ENCODE data around the gene FALEC.

FALEC gene

DNA sequence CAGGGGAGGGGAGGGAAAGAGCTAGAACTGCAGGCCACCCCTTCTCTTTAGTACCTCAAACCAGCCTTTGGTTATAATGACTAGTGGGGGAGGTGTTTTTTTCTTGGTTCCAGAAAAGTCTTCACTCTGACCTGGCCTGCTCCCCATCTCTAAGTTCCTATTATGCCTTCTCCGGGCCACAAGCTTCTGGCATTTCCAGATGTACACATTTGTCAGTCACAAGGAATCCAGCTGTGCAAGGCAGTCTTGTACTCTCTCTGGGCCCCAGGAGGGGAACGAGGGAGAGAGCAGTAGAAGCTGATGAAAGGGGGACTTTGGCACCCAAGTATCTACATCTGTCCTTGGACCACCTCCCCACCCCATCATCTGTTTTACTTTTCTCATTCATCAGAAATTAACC lies 2.7 kb upstream of the FALEC start:
- DNase-seq, result no peak

DNA sequence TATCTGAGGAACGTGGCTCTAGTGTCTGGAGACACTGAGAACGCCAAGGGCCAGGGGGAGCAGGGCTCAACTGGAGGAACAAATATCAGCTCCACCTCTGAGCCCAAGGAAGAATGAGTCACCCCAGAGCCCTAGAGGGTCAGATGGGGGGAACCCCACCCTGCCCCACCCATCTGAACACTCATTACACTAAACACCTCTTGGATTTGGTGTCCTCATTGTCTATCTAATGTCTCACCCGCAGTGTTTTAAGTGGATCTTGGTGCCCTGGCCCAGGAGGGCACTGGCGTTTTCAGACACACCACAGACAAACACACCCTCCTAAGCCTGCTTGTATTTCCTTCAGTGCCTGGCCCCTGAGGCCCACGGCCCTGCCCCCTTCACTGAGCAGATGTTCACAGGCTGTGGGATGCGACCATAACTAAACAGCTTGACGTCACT lies 2.2 kb upstream of the FALEC start:
- no peak for DNase-seq

DNA sequence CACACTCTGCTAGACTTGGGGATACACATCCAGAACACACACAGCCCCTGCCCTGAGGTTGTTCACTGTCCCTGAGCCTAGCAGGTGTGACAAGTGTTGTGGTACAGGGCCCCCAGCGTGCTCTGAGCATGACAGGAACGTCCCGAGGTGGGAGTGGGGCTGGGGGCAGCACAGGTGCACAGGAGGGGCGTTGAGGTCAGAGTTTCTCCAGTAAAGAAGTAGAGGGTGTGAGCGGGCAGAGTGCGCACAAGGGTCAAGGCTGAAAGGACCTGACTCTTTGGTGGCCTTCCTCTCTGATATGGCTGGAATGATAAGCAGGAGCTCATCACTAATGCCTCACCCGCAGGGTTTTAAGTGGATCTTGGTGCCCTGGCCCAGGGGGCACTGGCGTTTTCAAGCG lies 1.3 kb upstream of the FALEC start:
- no peak for DNase-seq

DNA sequence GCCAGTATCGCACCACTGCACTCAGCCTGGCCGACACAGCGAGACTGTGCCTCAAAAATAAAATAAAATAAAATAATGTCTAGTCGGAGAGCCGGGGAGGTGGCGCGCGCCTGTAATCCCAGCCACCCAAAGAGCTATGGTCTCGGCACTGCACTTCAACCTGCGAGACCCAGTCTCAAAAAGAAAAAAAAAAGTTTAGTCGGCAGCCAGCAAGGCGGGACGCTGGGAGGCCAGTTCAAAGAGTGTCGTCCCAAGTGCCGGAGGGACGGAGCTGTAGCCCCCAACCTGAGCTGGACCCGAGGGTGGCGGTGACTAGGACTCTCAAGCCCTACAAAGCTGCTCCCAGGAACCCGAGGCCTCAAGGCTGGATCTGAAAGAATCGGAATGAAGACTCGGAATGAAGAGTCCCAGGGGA lies 632 bp upstream of the FALEC start:
- DNase-seq, result no peak

DNA sequence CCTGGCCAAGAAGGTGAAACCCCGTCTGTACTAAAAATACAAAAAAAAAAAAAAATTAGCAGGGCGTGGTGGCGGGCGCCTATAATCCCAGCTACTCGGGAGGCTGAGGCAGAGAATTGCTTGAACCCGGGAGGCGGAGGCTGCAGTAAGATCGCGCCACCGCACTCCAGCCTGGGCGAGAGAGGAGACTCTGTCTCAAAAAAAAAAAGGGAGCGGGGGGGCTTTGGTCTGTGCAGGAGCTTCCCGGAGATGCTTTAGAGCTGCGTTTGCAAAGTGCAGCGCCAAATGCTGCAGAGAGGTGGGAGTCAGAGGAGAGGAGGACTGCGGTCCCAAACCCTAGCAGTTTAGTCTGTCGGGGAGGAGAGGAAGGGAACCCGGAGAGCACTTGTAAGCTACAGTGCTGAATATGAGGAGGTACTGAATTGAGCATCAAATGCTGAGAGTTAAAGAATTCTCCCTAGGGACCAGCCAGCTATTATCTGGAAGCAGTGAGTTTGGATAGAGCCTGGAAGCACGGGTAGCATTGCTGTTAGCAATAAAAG lies 569 bp downstream of the FALEC start:
- no peak for DNase-seq

DNA sequence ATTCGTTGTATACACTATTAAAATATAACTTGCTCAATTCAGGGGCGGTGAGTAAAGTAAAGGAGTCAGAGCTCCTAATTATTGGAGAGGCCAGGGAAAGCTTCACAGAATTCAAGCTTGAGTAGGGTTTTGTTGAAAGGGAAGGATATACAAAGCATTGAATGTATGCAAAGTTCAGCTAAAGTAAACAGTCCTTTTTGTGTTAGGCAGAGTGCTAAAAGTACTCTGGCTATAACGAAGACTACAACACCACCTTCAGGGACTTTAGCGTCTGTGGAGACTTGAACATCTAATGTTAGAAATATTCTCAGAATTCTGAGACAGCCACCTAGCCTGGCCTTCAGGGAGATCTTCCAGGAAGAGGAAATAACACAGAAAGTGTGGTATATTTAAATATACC lies 1.1 kb downstream of the FALEC start:
- DNase-seq, result peak; percentile 3

DNA sequence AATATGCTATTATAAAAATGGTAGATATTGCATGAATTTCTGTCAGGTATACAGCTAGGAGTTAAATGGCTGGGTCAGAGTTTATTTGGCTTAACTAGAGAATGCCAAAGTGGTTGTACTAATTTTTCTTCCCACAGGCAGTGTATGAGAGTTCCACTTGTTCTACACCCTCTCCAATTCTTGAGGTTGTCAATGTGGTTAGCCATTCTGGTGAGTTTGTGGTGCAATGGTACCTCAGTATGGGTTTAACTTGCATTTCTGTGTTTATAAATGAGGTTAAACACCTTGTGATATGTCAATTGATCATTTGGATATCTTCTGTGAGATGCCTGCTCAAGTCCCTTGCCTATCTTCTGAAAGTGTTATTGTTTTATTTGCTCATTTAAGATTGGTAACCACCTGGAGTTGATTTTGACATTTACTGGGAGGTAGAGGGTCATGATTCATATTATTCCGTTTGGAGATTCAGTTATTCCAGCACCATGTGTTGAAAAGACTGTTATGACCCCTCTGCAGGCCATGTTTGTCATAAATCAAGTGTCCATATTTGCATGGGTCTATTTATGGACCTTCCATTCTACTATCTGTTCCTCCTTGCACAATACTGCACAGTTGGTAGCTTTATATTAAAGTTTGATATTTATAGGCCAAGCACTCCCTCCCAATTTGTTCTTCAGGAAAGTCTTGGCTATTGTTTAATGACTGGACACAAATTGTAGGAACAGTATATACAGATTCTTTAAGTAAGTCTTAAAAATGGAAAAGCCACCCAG lies 5.8 kb downstream of the FALEC start:
- DNase-seq, result no peak

DNA sequence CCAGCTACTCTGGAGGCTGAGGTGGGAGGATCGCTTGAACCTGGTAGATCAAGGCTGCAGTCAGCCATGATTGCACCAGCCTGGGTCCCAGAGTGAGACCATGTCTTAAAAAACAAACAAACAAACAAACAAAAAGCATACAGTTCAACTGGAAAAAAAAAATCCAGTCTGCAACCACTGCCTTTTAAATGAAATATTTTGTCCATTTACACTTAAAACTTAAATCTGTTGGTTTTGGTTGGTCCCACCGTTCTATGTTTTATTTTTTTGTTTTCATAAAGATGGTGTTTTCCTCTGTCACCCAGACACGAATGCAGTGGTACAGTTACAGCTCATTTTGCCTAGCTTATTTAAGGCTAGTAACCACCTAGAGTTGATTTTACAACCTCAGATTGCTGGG lies 9.8 kb downstream of the FALEC start:
- no peak for DNase-seq

DNA sequence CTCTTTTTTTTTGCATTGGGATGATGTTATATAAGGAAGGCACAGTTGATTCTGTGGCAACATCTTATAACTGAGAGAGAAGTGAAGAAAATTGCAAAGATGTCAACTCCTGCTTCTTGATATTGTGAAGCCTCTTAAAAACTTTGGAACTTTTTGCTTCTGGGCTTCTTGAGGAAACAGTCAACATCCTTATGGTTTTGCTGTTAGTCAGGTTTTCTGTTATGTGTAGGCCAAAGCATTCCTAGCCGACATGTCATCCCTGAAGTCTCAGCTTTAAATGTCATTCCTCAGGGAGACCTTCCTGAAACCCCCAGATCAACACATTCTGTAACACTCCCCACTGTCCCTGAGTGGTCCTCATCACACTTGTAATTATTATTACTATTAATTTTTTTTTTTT lies 12.6 kb downstream of the FALEC start:
- no peak for DNase-seq

DNA sequence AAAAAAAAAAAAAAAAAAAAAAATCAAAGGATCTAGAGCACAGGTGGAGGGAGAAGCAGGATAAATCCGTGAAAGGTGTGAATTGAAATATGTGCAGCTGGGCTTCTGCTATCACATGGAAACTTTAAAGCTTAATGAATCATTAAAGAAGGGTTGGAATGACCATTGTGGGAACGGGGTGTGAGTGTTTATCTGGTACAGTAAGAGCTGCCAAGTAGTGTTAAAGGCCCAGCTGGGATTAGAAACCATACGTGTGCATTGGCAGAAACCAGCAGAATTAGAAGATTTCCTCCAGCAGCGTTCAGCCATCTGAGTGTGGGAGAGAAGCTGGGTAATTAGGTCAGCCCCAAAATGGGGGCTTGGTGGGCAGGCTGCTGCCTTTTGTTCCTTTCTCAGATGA lies 13.5 kb downstream of the FALEC start:
- DNase-seq, result no peak

DNA sequence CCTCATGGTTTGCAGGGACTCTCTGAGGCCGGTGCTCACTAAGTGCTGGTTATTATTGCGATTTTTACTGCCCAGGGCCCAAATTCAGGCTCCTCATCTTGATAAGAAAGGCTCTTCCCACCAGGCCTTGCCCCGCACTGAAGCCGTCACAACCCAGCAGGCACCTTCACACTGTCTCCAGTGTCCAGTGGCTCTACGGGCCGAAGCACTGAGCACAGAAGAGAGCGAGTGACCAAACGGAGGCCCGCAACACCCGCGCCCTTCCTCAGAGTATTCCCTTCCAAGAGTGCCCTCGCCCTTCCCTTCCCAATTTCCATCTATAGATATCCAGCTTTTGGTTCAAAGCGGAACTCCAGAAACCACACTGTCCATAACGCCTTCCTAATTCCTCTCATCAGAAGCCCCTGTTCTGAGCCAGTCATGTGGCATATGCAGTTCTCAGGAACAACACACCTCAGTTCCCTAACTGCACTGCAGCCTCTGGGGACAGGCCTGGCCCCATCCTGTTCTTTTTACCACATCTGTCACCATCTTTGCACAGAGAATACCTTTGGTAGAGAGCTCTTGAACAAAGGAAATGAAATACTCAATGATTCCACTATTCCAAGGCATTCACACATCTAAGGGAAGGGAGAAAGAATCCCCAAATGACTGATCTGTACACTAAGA lies 15.1 kb downstream of the FALEC start:
- no peak for DNase-seq

DNA sequence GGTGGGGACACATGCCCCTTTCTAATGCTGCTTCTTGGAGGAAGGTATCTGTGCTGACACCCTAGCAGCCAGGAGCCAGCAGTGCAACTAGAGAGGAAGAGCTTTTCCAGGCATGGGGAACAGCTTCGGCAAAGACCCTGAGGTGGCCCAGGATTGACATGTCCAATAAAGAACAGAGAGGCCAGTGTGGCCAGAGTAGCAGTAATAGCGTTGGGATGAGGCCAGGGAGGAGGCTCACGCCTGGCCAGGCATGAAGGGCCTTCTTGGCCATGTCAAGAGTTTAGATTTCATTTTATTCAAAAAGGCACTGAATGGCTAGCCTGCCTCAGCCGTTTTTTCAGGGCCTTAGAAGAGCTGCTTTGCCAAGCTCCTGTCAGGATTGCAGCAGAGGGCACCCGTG lies 17.3 kb downstream of the FALEC start:
- DNase-seq, result no peak

DNA sequence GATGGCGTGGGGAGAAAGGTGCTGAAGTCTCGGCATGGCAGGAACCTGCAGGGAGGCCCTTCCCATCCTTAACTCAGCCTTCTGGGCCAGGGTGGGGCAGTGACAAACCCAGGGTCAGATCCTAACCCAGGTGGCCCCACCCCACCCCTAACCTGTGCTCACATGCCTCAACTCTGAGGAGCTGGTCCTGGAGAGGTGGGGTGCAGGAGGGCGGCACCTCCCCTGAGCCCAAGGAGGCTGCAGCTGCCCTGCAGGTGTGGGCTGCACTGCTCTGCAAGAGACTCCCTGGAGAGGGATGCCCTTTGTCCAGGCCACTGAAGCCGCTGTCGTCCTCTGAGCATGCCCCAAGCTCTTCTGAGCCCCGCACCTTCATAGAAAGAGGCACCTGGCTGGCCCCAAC lies 18.4 kb downstream of the FALEC start:
- DNase-seq, result no peak

DNA sequence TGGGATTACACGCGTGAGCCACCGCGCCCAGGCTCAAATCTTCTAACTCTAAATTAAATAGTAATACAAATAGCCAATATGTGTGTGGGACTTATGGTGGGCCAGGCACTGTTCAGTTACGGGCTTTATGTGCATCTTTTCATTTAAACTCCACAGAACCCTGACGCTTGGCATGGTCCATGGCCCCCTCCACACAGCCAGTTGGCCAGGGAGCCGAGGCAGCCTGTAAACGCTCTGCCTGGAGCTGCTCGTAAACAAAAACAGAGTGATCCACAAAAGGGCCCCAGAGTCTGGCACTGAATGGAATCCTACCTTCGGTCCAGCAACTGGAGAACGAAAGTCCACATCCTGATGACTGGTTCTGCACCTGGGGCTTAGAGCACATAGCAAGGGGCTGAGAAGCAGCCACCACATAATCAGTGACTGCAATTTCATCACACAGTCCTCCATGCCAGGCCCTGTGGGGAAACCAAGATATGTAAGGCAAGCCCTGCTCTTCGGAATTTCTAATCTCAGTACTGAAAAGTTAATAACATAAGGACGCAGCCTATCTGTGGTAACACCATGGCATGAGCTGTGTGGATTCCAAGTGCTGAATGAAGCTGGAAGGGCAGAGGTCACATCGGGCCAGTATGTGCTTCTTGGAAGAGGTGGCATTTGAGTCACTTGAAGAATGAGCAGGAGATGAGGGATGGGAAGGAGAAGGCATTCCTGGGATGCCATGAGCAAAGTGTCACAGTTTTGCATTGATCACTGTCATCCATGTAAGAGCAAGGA lies 20.1 kb downstream of the FALEC start:
- DNase-seq, result no peak

DNA sequence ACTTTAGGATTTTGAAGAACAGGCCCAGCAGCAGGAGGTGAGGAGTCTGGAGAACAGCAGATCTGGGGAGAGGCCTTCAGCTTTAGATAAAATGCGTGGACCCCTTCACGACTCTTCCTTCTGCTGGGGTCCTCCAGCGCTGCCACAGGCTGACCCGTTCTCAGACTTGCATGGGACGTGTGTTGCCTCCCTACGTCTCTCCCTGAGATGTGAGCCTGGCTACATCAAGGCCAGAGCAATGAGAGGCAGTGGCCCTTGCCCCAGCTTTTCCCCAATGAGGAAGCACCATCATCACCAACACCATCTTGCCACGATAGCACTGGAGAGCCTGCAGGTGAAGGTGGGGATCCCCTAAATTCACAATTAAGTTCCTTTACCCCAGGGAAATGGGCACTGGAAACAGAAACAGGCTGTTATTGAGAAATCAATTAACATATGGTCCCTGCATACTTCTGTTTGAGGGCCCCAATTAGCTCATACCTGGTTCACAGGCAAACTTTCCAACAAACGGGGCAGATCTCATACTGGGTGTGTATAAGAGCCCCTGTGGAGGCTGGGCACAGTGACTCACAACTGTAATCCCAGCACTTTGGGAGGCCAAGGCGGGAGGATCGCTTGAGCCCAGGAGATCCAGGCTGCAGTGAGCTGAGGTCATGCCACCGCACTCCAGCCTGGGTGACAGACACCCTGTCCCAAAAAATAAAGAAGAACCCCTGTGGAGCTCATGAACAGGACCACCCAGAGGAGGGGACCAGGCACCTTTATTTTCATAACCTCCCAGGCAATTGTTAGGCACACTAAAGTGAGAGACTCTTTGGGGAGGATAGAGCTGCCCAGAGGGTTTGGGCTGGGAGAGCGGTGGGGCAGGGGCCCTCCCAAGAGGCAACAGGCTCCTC lies 21.5 kb downstream of the FALEC start:
- no peak for DNase-seq

DNA sequence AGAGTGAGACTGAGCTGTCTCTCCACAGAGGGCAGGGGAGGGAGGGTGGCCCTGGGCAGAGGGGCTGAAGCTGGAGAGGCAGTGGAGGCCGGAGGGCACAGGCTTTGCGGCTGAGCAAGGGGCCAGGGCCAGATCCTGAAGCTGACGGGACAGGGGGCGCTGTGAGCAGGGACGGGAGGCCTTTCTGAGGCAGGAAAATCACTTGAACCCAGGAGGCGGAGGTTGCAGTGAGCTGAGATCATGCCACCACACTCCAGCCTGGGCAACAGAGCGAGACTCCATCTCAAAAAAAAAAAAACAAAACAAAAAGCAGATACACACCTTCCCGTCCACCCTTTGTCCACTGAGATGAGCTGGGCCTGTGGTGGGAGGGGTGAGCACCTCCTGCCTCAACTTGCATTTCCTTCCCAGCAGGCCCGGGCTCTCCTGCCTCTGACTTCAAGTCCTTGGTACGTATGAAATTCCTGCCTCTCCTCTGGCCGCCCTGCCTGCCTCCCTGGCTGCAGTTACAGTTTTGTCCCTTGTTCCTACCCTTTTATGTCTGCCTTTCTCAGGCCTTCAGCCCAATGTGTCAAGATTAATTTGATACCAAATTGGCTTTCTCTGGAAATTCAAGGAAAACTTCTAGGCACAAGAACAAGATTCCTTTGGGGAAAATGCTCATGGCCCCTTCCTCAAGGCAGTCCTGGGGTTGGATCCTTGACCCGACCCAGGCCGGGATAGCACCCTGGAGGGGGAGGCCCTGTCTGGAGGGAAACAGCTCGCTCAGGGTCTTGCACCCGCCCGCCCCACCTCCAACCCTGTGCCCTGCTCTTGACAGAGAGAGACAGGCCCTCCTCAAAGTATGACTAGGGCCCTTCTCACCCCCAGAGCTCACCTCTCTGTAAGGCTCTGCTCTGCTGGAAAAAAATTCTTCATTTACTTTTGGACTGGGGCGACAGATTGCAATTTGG lies 22.5 kb downstream of the FALEC start:
- peak; percentile 63 for DNase-seq

DNA sequence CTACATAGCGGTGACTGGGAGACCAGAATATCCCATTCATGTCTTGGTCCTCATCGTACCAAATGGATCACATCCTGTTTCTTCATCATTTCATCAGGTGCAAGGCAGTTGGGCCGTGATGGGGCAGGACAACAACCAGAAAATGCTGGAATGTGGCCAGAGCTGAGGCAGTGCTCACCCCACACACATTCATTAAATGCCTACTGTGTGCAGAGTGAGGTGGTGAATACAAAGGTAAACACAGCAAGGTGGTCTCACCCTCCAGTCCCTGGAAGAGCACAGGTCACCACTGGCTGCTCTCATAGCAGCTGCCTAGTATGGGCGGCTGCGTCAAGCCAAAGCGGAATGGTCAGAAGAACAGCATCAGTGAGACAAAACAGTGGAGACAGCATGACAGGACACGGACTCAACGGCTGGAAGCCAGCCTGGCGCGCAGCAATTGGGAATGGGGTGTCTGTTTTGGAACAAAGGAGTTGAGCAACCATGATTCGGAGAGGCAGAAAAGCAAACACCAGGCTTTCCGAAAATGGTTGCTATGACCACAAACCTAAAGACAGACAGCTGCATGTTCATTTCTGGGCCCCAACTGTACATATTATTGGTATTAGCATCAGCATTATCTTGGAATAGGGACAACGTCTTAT lies 28.1 kb downstream of the FALEC start:
- no peak for DNase-seq

DNA sequence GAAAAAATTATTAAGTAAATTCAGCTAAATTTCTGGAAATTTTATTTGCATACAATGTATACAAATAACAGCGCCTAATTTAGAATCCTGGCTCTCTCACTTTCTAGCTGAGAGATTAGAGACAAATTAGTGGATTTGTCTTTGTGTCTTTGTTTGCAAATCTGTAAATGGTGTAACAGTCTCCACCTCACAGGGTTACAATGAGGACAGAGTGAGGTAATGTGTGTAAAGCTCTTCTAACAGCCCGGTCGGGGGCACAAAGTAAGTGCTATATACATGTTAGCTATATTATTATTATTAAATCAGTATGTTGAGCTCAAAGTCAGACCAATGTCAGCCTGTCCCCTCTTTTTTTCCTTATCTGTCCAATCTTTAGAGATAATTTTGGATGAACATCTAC lies 28.7 kb downstream of the FALEC start:
- DNase-seq, result no peak

DNA sequence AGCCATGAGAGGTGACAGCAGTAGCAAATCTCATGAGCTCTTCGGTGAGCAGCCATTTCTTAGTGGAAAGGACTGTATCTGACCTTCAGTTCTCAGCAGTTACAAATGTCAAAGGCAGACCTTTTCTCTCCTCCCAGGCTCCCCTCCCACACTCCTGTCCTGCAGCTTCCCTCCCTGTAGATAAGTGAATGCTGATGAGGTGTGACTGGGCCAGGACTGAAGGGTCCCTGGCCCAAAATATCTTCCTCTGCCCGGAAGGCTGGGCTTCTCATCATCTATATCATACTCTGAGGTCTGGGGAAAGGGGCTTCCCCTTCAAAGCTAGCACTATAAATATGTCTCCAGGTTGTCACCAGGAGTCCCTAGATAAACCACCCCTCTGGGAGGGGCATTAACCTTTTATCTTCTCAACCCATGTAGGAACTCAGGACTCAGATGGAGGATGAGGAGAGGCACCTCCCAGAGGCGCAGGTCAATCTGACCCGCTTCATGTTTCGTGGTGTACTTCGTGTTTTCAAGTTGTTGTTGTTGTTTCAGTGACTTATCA lies 30.0 kb downstream of the FALEC start:
- DNase-seq, result no peak

DNA sequence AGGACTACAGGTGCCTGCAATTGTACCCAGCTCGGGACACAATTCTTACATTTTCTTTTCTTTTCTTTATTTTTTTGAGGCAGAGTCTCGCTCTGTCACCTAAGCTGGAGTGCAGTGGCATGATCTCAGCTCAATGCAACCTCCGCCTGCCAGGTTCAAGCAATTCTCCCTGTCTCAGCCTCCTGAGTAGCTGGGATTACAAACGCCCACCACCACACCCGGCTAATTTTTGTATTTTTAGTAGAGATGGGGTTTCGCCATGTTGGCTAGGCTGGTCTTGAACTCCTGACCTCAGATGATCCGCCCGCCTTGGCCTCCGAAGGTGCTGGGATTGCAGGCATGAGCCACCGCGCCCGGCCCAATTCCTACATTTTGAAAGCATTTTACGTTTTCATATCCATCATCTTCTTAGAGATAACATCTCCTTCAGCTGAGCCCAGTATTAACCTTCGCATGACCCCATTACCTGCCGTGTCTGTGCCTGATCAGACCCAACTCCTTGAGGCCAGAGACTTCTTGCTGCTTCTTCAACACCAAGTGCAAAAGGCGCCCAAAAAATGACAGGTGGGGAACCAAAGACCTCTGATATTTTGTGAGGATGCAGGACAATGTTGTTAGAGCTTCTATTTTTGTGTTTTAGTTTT lies 30.9 kb downstream of the FALEC start:
- DNase-seq, result no peak

All from kidney glomerular epithelial cell (primary cell).